ENCODE results near the gene AGO3. TPM values are rescaled to one million over a fixed set of nuclear protein-coding genes. Genes with fewer than 3 reads are reported as not detected.

The AGO3 gene
- total RNA-seq, 1 experiment from 2014 or later = 26.9 TPM

DNA sequence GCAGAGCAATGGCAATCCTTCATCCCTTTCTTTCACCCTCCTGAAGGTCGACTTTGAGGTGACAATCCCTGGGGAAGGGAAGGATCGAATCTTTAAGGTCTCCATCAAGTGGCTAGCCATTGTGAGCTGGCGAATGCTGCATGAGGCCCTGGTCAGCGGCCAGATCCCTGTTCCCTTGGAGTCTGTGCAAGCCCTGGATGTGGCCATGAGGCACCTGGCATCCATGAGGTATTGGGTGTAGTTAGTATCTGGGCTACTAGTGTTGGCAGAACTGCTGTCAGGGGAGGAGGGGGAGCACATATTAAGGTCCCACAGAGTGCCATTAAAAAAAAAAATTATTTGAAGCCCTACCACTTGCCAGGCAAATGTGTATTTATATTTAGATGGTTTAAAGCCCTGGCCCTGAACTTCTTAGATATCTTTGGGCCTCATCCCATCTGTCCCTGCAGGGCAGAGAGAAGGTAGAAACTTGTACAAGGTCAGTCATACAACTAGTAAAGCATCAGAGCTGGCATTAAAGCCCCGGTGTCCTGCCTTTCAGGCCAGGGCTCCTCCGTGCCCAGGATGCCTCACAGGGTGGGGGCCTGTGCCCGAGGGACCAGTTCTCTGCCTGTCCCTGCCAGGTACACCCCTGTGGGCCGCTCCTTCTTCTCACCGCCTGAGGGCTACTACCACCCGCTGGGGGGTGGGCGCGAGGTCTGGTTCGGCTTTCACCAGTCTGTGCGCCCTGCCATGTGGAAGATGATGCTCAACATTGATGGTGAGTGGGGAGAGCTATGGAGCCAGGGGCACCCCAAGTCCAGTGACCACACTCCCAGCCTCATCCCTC is 37.6 kb upstream of the AGO3 start (continued):
- TF ChIP-seq, protein P1, sequence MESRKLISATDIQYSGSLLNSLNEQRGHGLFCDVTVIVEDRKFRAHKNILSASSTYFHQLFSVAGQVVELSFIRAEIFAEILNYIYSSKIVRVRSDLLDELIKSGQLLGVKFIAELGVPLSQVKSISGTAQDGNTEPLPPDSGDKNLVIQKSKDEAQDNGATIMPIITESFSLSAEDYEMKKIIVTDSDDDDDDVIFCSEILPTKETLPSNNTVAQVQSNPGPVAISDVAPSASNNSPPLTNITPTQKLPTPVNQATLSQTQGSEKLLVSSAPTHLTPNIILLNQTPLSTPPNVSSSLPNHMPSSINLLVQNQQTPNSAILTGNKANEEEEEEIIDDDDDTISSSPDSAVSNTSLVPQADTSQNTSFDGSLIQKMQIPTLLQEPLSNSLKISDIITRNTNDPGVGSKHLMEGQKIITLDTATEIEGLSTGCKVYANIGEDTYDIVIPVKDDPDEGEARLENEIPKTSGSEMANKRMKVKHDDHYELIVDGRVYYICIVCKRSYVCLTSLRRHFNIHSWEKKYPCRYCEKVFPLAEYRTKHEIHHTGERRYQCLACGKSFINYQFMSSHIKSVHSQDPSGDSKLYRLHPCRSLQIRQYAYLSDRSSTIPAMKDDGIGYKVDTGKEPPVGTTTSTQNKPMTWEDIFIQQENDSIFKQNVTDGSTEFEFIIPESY (IDR thresholded peaks at IDR 0.05; ENCODE audit: extremely low read depth, insufficient replicate concordance, low read length) = no peak
- TF ChIP-seq, protein P2, sequence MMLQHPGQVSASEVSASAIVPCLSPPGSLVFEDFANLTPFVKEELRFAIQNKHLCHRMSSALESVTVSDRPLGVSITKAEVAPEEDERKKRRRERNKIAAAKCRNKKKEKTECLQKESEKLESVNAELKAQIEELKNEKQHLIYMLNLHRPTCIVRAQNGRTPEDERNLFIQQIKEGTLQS (IDR thresholded peaks at IDR 0.05) = no peak
- TF ChIP-seq CBX3 (IDR thresholded peaks at IDR 0.05; ENCODE audit: low read depth) (no peak), TCF7L2 (IDR thresholded peaks at IDR 0.05; ENCODE audit: borderline replicate concordance, extremely low read depth, insufficient read depth, insufficient read length) (no peak), POLR2A (IDR thresholded peaks at IDR 0.05; ENCODE audit: borderline replicate concordance, extremely low read depth, insufficient read depth, insufficient read length) (no peak)

DNA sequence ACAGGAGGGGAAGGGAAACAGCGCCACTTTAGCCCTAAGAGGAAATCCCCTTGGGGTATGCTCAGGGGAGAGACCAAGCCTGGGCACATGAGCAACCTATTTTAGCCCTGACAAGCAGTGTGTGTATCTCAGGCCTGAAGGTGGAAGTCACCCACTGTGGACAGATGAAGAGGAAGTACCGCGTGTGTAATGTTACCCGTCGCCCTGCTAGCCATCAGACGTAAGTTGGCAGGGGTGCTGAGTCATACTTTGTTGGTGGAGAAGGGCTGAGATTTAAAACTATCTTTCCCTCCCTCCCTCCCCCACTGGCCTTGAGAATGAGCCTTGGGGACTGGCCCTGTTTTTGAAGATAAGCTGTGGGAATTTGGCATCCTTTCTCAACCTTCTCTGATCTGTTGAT is 36.7 kb upstream of the AGO3 start:
- intact Hi-C loops (cut with micrococcal nuclease) = no loop called here
- Histone ChIP-seq H3K27me3 (ENCODE audit: insufficient read depth, low read length) (no peaks in the 10 kb centered on the region), H2AFZ (ENCODE audit: low read depth, low read length, poor library complexity, severe bottlenecking) (no peak overlapping the region), H3K4me3 (replicated peaks in 1 of 2; ENCODE audit: low read depth in 1 of 2, low read length in 2 of 2) (no peak overlapping the region), H3K9ac (ENCODE audit: low read length) (no peak overlapping the region), H3K4me2 (ENCODE audit: low read length) (no peak overlapping the region), H3K9me2 (ENCODE audit: insufficient read depth) (no peaks in the 10 kb centered on the region), H3K9me3 (ENCODE audit: control insufficient read depth in 1 of 2, insufficient read depth in 1 of 2, low read depth in 1 of 2, low read length in 2 of 2) (no peaks in the 10 kb centered on the region), H3K79me2 (ENCODE audit: insufficient read depth, low read length) (no peaks in the 10 kb centered on the region), H3K27ac (ENCODE audit: low read depth, low read length) (no peak overlapping the region), H4K20me1 (ENCODE audit: insufficient read depth) (no peaks in the 10 kb centered on the region), H3K36me3 (ENCODE audit: control insufficient read depth in 1 of 2, insufficient read depth in 2 of 2, low read length in 2 of 2) (peaks cover 15 to 35% of the 10 kb centered on the region in 2 experiments; a peak in 3 of 4 replicates), H3K4me1 (ENCODE audit: control insufficient read depth in 1 of 2, insufficient read depth in 2 of 2, low read length in 2 of 2) (peaks cover 0 to 6% of the 10 kb centered on the region in 2 experiments; a peak in 1 of 4 replicates)
- TF ChIP-seq FOSL1 (IDR thresholded peaks at IDR 0.05; ENCODE audit: low read depth) (no peak), CBX3 (IDR thresholded peaks at IDR 0.05; ENCODE audit: low read depth) (no peak)
- no TSS peak for BruUV-seq (replicated peaks)
- ChIA-PET POLR2A (no interaction called here), RAD21 (ENCODE audit: low non-redundant PET in 1 of 2, low total read pairs in 2 of 2, uncharacterized antibody in 2 of 2, unreplicated experiment in 2 of 2) (no interaction called here), CTCF (no interaction called here)
- ATAC-seq (no peak), DNase-seq (ENCODE audit: low read depth, low spot score) (no peak)

All from HCT116 (cell line).